HG03139 (cell line): ENCODE measurements around the gene CDH1.

ENCODE experiments used
- ATAC-seq: cut with Tn5 transposase; IDR thresholded peaks from one replicate; pipeline ENCODE4 v1.9.1; 2021; ENCODE audit not compliant: unreplicated experiment

The CDH1 gene

DNA sequence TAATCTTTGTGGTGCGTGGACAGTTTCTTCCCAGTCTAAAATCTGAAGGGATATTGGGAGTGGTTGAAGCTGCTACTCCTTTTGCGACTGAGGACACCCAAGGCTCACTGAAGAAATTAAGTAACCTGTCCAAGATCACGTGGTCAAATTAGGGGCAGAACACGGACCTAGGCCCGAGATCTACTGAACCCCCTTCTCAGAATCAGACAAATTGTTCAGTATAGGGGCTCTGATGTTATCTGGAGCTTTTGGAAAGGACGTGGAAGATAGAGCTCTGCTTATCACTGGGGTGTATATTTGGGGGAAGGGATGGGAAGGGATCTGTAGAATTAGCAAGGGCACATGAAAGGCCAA lies 107.1 kb downstream of the CDH1 start:
- no peak for ATAC-seq

DNA sequence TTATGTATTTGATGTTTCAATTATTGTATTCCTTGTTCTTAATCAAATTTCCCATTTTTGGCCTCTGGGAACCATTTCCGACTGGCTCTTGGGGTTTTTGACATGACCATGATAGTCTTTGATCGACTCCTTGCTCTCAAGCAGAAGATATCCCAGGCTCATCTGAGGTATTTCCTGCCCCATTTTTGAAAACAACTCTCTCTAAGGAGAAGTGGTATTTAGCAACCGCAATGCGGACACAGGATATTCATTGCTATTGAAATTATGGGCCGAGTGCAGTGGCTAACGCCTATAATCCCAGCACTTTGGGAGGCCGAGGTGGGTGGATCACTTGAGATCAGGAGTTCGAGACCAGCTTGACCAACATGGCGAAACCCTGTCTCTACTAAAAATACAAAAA lies 111.7 kb downstream of the CDH1 start:
- ATAC-seq = no peak

DNA sequence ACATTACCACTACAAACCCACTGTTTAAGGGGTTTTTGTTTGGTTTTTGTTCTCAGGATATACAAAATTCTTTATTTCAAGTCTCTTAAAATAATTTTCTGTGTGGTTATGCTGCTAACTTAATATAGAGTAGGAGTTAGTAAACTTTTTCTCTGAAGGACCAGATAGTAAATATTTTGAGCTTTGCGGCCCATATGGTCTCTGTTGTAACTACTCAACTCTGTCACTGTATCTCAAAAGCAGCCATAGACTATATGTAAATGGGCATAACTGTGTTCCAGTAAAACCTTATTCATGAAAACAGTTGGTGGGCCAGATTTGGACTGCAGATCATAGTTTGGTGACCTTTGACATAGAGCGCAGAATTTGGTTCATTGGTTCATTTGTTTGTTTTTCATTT lies 113.4 kb downstream of the CDH1 start:
- ATAC-seq = no peak

DNA sequence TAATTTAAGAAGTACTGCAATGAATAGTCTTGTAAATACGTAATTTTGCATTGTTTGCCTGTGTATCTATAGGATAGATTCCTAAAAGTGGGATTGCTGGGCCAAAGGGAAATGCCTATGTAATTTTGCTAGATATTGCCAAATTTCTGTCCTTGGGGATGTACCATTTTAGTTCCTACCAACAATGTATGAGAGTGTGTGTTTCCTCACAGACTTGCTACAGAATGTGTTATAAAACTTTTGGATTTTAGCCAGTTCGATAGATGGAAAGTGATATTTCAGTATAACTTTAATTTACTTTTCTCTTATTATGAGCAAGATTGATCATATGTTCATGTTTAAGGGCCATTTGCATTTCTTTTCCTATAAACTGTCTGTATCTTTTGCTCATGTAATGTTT lies 114.5 kb downstream of the CDH1 start:
- no peak for ATAC-seq

DNA sequence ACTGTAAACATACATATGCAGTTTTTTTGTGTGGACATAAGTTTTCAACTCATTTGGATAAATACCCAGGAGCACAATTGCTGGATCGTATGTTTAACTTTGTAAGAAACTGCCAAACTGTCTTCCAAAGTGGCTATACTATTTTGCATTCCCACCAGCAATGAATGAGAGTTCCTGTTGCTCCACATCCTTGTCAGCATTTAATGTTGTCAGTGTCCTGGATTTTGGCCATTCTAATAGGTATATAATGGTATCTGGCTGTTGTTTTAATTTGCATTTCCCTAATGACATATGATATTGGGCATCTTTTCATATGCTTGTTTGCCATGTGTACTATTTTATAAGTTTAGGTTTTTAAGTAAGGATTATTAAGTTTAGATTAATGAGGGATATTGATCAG lies 120.4 kb downstream of the CDH1 start:
- no peak for ATAC-seq

DNA sequence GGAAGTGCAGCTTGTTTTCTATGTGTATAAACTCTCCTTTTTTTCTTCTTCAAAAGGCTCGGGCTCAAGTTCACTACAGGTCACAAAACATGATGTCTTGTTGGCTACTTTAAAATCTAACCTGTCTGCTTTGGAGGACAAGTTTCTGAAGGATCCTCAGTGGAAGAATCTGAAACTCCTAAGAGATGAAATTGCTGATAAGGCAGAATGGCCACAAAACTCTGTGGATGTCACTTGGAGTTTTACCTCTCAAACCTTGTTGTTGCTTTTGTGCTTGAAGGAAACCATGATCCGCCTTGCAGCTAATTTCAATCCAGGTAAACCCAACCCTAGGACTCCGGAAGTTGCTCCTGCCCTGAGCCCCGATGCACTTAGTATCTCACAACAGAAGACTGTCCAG lies 122.7 kb downstream of the CDH1 start:
- ATAC-seq = no peak

DNA sequence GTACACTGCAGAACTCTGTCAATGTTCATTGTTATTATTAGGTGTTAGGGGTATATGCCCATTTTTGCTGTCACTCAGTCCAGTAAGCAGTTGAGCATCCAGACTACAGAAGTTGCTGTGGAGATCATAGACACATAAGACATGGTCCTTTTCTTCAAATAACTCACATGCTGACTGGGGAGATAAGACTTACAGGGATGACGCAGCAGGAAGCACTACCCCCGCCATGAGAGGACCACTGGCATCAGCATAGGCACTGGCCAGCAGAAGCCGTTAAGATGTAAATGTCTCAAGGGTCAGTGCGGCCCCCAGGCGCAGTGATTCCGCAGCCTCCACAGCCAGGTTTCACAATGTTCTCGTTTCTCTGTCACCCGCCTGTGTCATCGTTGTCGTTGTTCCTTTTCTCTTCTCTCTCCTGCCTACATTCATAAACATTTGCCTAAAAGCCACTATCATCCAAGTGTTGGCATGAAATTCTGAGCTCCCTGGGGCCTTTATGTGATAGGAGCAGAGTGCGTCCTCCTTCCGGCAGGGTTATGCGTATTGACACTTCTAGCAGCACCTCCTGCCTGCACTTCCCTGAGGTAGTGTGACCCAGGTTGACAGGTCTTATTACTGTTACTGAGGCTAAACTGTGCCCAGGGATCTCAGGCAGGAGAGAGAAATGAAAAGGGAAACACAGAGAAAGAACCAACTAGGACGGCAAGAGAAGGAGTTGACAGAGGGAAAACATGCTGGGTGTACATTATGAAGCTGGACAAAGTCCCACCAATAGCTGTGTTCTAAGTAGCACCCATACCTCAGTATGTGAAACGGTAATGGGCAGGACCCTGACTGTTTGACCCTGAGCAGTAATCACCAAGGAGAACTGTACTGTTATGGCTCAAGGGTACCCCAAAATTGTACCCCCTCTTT lies 124.1 kb downstream of the CDH1 start:
- no peak for ATAC-seq

DNA sequence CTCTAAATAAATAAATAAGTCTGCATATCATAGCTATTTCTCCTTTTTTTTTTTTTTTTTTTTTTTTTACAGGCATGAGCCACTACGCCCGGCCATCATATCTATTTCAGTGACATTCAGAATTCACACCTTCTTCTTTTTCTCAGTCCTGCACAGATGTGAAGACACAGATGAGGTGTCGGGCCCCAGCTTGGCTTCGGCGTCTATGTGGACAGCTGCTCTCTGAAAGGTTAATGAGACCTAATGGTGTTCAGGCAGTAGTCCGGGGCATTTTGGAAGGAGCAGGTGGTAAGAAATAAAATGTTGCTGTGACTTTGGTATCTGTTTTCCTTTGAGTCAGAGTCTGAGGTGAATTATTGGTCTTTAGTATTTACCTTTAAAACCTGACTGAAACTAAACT lies 129.8 kb downstream of the CDH1 start:
- ATAC-seq = no peak

DNA sequence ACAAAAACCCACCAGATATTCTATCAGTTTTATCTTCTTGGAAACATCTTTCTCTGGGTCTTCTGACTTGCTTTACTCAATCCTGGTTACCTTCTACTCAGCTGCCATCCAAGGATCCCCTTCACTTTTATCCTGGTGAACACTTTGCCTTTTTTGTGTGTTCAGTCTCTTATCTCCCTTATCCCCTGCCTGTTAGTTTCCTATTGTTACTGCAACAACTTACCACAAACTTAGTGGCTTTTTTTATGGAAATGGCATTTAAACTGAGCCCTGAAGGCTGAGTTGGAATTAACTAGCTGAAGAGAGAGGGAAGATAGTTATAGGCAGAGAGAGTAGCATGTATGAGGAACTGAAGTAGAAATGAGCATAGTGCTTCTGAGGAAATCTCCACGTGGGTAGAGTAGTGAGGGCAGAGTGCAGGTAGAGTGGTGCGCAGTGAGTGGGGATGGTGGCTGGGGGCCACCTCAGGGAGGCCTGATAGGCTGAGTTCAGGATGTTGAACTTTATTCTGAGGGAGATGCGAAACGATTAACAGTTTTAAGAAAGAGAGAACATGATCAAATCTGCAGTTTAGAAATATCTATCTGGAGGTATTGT lies 132.5 kb downstream of the CDH1 start:
- no peak for ATAC-seq

DNA sequence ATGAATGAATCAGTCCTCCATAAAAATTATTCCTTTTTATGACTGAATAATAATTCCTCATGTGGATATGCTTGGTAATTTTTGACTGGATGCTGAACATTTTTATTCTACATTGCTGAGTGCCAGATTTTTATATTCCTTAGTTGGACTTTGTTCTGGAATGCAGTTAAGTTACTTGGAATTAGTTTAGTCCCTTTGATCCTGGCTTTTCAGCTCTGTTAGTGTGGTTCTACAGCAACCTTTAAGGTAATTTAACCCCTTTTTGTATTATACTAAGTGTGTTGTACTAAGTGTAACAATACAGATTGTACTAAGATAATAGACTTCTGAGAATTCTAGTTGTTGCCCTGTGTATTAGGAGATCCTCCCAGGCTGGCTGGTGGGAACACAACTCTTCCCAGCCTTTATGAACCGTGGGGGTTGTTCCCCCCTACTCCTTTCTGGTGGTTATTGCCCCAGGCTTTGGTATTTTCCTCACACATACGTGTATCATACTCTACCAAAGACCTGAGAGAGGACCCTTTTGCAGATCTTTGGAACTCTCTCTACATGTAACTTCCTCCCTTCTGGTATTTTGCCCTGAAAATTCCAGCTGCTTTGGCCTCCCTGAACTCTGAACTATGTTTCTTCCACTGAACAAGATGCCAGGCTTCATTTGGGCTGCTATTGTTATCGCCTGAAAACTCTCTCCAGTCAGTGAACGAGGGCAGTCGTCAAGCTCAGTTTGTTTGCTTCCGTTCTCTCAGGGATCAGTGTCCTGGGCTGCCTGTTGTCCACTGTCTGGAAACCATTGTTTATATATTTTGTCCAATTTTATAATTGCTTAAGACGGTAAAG lies 136.8 kb downstream of the CDH1 start:
- no peak for ATAC-seq

DNA sequence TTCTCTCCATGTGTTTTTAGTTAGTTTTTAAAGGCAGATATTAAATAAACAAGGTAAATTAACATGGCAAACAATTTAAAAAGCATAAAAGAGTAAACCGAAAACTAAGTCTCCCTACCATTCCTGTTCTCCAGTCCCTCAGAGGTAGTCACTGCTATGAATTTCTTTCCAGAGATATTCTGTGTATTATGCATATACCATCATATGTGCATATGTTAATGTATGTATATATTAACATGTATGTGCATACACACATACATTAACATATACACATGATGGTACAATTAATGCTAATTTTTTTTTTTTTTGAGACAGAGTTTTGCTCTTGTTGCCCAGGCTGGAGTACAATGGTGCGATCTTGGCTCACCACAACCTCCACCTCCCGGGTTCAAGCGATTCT lies 138.8 kb downstream of the CDH1 start:
- ATAC-seq = no peak

DNA sequence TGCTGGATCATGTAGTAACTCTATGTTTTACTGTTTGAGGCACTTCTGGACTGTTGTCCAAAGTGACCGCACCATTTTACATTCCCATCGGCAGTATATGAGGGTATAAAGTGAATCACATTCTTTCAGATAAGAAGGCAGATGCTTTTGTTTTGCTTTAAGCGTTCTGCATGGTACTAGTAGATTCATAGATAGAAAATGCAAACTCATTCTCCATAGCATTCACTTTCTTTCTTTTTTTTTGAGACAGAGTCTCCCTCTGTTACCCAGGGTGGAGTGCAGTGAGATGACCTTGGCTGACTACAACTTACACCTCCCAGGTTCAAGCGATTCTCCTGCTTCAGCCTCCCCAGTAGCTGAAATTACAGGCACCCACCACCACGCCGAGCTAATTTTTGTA lies 146.6 kb downstream of the CDH1 start:
- no peak for ATAC-seq

DNA sequence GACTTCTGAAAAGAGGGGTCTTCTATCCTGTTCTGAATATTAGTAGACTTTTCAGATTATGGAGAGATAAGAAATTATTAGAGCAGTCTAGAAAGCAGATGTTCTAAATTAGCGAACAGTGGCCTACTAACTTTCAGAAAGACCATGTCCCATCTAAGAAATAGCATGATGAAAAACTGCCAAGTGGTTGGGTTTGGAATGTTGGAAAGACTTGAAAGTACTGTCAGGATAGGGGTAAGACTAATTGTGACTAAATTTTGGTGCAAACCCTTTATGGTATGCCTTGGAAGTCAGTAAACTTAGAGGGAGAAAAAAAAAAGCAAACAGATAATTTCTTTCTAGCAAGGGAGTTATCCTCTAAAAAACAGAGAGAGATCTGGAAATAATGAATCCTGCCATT lies 147.3 kb downstream of the CDH1 start:
- ATAC-seq = no peak
